Activated gamma-delta T cell treated with Interleukin-2 at 50 U/mL for 16 hours (primary cell): ENCODE measurements around the gene LAMC2.

Experiments
- DNase-seq: peaks from one replicate; pipeline ENCODE4 v3.0.0-alpha.2; 2020

The LAMC2 gene

DNA sequence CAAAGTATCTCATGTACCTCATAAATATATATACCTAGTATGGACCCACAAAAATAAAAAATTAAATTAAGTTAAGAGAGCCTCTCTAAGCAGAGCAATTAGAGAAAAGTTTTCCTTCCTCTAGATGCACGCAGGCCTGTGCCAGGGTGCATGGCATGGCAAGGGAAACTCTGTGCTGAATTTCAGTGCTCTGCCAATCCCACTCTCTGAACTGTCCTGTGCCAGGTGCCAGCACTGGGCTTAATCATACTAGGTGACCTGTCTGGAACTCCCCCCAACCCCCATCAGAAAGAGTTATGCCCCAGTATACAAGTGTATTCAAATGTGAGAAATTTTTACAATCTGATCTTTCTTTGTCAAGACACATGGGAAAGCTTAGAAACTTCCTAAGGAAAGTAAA lies 10.4 kb upstream of the LAMC2 start:
- no peak for DNase-seq

DNA sequence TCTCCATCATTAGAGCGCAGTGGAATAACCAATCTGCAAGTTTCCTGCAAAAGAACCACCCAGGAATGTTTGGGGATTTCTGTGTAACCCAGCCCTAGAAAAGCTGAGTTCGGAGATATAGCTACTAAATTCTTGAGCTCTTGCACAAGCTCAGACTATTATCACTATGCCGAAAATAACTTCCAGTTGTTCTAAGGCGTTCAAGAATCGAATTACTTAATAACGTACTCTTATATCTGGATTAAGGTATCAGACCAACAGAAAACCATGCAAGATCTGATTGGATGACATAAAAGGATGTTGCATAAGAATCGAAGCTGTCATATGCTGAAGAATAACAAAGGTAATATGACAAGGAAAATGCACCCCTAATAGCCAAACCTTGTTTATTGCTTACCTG lies 7.5 kb upstream of the LAMC2 start:
- DNase-seq, result no peak

DNA sequence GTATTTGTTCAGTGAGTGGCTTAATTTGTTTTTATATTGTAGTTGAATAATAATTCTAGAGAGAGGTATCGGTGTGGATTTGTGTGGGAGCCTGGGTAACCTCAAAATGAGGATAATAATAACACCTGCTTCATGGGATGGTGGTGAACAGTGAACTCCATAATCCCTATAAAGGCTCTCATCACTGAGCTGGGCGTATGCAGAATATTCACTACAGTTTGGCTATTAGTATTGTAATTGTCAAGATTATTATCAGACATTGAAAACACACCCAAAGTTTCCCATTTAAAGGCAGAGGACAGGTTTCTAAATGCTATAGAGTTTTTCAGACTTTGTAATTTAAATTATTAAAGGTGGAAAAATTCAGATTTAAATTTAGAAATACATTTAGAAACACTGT lies 7.0 kb upstream of the LAMC2 start:
- DNase-seq, result no peak

DNA sequence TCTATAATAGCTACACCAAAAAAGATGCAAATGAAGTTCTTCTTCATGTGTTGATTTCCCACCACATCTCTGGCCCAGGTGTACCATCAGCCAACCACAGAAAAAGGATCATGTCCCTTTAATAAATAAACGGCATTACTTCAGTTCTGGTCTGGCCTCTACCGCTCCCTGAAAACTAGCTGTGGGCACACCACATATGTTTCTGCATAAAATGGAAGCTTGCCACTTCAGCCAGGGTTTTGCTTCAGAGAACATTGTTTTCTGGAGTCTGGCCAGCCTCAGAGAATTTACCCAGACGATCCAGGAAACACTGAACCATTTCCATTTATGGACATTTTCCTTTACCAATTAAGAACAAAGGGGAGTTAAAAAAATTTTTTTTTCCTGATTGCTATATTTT lies 5.8 kb upstream of the LAMC2 start:
- DNase-seq, result no peak

DNA sequence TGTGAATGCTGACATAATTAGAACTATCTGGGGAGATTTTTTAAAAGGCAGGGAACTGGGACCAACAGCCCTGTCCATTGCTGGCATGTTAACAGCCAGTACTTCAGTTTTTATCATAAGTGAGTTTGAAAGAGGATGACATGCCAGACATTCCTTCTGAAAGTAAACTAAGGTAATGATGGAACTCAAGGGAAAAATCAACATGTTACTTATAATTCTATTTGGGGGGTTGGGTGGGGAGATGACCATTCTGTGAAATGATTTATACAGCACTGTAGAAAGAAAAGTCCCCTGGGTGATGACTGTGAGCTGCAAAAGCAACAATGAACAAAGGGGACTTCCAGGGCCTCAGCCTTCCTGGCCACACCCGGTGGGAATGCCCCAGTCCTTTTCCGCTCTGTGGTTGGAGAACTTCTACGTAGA lies 5.4 kb upstream of the LAMC2 start:
- DNase-seq, result no peak

DNA sequence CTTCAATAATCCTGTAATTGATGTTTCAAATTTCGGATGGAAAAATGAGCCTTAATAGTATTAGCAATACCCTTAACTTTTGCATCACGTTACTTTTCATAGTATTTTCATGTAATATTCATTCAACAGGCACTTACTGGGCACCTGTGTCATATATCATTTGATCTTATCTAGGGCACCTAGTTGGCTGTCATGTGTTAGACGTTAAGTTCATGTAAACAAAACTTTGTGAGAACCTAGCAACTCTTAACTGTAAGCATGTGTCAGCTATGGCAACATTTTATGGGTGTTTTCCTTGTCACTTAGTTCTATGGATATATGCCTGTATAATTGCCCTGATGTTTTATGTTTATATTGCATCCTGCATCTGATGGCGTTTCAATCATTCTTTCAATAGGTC lies 777 bp downstream of the LAMC2 start:
- DNase-seq, result no peak

DNA sequence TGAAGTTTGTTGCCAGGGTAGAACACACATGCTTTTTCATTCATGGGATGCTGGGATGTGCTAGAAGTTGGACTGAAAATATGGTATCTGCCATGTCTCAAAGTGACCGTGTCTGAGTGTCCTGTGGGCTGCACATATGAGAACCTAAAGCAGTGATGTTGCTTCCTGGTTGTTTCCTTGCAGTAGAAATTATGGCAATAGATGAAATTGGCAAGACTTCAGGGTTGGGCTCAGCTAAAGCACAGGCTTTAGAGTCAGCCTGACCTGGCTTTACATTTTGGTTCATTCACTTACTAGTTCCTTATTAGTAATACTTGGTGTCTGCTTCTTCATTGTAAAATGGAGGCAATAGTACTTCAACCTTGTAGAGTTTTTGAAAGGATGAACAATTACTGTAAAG lies 2.2 kb downstream of the LAMC2 start:
- DNase-seq, result no peak

DNA sequence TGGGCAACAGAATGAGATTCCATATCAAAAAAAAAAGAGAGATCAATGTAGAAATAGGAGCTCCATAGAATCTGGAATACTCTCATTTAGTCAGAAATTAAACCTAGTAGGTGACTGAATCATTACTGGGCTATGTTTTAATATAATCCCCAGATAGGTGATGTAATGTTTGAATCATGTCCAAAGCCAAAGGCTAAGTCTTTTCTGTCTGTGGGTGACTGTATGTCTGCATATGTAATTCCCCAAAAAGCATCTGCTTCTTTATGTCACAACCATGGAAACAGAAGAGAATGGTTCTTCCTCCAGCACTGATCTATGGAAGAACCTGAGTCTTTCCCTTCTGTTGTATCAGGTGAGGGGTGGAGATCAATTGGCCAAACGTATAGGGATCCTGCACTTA lies 5.8 kb downstream of the LAMC2 start:
- DNase-seq, result no peak

DNA sequence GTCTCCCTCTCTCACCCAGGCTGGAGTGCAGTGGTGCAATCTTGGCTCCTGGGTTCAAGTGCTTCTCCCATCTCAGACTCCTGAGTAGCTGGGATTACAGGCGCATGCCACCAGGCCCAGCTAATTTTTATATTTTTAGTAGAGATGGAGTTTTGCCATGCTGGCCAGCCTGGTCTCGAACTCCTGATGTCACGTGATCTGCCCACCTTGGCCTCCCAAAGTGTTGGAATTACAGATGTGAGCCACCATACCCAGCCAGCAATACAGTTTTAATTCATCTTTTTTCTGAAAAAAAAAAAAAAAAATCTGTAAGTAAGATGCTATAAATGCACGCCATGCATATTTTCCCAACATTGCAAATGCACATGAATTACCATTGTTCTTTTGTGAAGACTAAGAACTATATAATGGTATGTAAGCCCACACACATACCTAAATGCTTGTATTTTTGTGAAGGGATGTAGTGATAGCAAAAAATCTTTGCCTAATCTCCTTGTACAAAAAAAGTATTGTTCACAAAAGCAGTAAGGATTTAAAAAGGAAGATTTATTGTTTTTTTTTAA lies 8.0 kb downstream of the LAMC2 start:
- DNase-seq, result no peak

DNA sequence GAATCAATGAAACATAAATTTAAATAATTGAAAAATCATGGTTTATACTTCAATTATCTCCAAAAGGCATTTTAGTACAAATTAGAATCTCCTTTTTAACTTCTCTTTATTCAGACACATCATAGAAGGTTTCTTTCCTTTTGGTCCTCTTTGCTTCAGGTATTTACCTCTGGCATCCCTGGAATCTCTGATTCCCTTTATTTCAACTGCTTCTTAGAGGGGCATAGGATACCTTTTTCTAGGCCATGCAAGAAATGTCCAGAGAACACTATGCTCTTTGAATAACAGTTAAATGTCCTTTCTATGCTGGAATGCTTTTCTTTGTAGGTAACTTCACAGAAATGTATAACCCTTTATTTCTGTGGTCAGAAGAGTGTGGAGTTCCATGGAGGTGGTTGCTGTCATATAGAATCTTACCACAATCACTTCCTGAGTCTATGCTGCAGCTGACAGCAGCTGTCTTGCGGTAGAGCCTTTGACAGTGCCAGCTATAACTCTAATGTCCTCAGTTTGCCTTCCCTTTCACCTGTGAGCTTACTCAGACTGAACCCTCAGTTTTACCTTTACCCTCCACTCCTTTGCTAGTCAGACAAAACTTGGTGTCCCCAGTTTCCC lies 8.6 kb downstream of the LAMC2 start:
- no peak for DNase-seq

DNA sequence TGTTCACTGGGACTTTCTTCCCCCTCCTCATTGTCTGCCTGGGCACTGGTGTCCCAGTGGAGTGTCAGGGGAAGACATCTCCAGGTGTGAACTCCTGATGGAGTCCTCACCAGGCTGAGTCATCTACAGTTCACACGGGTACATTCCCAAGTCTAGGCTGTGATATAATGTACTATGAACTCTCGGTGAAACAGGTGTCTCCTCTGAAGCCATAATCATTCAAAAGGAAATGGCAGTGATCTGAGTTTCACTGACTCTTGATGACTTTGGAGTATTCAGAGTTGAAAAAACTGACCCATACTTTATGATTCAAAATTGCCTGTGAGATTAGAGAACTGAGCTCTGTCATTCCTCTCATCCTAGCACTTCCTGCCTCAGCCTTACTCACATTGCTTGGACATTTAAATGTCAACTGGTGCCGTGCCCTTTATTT lies 9.1 kb downstream of the LAMC2 start:
- no peak for DNase-seq

DNA sequence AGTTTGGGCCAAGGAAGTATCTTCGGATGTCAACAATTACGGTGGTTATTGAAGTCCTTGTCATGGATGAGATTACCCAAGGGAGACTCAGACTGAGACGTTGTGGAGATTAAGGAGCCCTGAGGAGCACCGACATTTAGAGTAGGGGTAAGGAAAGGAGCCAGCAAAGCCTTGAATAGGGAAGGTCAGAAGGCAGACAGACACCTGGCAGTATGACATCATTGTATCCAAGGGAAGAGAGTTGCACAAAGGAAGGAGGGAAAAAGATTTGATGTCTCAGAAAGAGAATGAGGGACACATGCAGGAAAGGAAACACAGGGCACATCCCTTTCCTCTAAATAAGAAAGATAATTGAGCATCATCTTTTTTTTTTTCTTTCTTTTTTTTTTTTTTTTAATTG lies 11.7 kb downstream of the LAMC2 start:
- DNase-seq, result no peak

DNA sequence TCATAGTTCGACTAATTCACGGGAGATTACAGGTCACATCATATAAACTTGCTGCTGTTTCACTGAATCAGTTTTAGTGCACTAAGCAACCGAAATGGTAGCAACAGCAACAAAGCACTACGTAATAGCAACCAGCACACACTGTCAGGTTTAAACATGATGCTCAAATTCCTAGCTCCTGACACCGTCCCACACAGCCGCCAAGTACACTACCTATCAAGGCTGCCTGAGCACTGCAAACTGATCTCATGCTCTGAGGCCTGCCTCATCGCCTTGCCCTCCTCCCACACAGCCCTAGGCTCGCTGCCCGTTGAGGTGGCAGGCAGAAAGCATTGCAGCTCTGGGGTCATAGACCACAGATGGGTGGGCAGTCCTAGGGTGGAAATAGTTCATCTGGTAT lies 12.4 kb downstream of the LAMC2 start:
- no peak for DNase-seq

DNA sequence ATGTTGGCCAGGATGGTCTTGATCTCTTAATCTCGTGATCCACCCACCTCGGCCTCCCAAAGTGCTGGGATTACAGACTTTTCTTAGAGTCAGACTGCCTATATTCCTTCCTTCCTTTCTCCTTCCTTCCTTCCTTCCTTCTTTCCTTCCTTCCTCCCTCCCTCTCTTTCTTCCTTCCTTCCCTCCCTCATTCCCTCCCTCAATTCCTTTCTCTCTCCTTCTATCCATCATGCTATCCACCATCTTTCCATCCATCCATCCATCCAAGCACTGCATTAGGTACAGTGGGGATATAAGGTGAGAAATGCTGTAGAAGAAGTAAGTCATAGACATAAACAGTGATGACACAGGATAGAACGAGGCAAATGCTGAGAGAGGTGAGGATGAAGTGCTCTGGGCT lies 13.2 kb downstream of the LAMC2 start:
- no peak for DNase-seq

DNA sequence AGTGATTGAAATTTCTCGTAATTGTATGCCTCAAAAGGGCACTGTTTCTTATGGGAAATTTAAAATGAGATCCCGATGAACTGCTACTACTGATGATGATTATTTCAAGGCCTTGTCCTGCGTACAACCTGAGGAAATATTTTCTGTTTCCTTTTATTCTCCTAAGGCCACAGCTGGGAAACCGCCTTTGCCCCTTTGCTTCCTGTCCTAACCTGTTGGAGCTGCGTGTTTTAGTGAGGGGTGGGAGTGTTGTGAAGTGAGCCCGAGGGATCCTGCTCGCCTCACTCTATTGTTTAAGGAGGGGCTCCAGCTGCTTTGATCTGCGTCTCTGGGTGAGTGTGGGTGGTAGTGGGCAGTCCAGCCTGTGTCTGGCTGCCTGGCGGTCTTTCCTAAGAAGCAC lies 14.4 kb downstream of the LAMC2 start:
- DNase-seq, result no peak

DNA sequence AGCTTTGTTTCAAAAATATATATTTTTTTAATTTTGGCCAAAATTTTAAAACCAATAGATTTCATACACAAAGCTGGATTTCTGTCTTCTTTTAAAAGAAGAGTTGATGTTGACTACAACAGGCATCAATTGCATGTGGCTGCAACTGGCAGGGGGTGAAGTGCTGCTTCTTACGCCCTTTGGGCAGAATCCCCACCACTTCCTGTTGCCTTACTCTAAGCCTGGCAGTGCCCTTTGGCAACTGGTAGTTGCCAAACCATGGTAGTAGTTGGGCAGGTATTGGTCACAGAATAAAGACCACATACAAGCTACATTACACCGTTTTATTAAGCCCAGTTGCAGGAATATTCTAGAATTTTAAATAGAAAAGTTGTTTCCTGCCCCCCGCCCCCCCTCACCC lies 17.0 kb downstream of the LAMC2 start:
- no peak for DNase-seq

DNA sequence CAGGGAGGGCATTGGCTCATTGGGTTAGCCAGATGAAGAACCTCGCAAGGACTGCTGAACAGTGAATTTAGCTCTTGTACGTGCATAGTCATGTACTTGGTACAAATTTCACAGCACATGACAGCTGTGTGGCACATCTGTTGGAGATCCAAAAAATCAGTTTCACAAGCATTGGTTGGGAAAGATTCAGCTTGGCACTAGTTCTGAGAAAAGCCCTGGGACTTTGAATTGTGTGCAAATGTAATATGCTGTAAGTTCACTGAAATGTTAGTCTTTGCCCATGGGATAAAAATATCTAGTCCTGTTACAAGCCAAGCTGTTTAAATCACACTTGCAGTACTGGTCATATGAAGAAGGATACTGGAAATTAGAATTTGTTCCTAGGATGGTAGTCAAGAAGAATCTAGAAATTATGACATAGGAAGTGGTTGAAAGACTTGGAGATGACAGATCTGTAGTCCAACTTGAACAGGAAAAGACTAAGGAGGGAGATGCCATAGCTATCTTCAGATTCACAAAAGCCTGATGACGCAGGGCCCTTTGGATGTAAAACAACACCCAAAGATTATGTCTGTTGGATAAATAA lies 19.2 kb downstream of the LAMC2 start:
- DNase-seq, result no peak

DNA sequence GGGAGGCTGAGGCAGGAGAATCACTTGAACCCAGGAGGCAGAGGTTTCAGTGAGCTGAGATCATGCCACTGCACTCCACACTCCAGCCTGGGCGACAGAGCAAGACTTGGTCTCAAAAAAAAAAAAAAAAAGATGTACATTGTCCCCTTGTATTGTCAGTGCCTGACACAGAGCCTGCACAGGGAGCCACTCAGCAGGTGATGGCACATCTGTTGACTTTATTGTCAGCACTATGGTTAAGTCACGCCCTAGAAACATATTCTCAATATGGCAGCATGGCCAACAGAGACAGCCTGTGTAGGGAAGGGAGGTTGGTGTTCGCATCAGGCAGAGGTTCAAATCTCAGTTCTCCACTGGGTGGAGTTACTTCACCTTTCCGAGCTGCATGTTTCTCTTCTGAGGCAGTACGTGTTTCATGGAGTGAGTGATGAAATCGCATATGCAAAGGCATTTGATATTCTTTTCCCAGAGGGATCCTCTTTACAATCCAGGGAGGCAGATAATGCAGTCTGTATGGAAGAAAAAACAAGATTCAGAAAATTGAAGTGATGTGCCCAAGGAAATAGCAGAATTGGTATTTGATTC lies 20.6 kb downstream of the LAMC2 start:
- no peak for DNase-seq

DNA sequence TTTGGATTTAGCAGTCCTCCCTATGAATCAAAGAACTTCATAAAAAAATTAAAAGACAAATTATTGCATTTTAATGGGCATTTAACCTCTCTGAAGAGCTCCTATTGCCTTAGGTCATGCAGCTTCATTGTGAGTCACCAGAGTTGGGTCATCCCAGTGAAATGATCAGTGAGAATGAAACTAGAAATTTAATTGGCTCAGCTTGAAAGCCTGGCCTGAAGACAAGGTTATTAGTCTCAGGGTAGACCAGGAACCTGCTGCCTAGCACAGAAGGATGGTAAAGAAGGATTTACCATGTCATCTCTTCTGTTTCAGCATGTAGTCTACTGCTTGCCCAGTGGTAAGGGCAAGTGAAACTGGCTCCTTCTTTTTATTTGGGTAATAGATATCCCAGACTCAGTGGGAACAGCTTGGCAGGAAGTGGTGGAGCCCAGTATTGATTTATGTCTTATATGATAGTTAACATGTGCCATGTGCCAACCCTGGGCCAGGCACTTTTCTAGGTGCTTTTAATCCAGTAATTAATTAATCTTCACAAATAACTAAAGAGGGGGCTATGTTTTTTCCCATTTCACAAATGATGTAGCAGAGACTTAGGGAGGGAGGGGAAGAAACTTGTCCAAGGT lies 23.6 kb downstream of the LAMC2 start:
- DNase-seq, result no peak

DNA sequence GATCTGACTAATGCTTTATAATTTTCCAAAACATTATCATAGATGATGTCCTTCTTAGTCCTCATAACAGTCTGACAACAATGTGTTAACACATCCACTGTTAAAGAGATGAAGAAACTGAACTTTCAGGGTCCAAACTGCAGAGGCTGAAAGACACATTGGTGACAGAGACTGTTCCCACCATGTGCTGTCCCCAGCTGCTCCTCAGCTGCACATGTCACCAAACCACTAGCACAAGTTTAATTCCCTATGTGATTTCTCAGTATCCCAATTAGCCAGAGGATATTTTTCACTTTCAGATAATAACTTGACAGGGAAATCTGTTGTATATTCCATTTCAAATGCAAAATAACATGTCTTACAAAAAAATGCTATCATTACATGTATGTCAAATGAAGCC lies 24.6 kb downstream of the LAMC2 start:
- no peak for DNase-seq

DNA sequence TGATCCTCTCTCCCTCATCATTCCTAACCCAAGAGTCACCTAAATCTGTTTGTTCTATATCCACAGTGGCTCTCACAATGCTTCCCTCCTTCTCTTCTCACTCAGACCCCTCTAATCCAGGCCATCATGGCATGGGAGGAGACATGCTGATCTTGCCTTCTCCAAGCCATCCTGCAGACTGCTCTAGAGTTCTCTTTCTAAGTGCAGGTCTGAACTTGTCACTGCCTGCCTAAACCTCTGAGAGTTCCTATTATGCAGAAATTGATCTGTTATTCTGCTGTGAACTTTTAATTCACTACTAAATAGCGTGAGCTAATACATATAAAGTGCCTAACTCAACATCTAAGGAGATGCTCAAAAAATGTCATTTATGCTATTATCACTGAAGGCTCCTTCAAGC lies 26.8 kb downstream of the LAMC2 start:
- no peak for DNase-seq

DNA sequence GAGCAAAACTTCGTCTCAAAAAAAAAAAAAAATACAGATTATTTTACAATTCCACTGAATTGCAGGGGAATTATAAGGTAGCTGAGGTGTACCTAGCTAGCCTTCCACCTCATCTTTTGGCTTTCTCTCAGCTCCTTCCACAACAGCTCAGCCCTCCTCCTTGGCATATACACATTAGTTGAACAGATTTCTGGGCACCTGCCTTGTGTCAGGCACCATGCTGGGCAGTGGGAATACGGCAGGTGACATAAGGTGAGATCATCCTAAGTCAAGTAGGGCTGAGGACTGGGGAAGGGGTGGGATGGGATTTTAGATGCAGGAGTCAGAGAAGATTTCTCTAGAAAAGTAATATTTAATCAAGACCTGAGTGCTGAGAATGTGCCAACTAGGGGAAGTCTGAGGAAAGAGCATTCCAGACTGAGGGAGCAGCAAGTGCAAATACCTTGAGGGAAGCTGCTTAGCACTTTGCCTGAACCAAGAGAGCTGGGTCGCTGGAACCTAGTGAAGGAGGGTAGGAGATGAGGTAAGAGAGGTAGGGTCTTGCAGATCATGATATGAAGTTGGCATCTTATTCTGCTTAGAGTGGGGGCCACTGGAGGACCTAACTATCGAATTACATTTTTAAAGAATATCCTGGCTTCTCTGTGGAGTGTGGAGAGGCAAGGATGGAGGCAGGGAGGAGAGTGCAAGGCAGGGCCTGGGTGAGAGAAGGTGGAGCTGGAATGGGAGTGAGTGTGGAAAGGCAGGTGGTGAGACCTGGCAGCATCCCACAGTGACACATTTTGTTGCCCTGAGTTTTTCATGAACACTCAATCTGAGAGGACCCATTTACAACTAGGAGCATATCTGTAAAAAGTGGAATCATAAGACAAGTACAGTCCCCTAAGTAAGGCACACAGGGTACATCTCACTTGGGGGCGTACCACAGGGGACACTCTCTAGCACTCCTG lies 28.2 kb downstream of the LAMC2 start:
- DNase-seq, result no peak
